HG03342 (cell line): ENCODE data around the gene ENTPD7.
"Not testable (repeated sequence)": the region's sequence is repeated elsewhere in the genome, so short reads cannot be mapped to it uniquely, and the experiment has no call there.

ENCODE experiments used
- ATAC-seq: cut with Tn5 transposase; IDR thresholded peaks from one replicate; pipeline ENCODE4 v1.9.1; 2021; ENCODE audit warnings: mild to moderate bottlenecking, moderate library complexity; ENCODE audit not compliant: unreplicated experiment

ENTPD7 gene

GRCh38 chr10:99659031-99659867, at the start of gene ENTPD7:
Gene ENTPD7 (plus strand): TSS chr10:99659509. CDS start chr10:99659957, 448 bp downstream.
- peak; percentile 99 for ATAC-seq

DNA sequence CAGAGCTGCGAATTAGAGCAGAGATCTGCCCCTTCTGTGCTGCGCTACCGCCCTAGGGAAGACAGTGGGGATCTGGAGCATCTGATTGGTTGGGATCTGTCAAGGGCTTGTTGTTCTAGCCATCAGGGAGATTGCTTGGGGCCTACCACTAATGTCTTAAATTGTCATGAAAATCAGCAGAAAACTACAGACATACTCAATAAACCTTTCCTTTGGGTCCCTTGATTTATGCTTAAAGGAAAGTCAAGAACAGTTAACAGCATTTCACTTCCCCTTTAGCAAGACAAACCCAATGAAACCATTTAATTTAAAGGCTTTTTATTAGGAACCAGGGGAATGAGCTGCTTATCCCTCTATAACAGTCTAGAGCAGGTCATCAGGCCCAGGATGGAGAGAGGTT, 49.1 kb upstream of the ENTPD7 start:
- no peak for ATAC-seq

GRCh38 chr10:99611326-99611725, 48.0 kb upstream of the ENTPD7 start:
- ATAC-seq = no peak

GRCh38 chr10:99612167-99612831, 47.0 kb upstream of the ENTPD7 start:
- ATAC-seq = no peak

GRCh38 chr10:99615426-99615825, 43.9 kb upstream of the ENTPD7 start:
- no peak for ATAC-seq

DNA sequence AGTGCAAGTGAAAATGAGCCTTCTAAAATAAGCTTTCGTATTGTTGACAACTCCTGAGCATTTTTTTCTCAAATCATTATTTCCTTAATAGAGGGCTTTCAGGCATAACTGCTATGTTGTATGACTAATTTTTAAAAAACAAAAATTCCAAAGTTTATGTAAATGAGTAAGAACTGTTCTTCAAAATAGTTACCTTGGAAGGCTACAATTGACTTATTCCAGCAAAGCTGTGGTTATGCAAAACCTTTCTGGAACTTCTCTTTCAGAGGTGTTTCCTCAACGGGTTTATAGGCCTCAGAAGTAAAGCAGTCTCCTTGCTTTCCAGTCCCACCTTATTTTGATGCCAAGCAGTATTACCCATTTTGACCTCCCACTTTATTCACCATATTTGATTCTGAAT, 41.6 kb upstream of the ENTPD7 start:
- ATAC-seq = no peak

DNA sequence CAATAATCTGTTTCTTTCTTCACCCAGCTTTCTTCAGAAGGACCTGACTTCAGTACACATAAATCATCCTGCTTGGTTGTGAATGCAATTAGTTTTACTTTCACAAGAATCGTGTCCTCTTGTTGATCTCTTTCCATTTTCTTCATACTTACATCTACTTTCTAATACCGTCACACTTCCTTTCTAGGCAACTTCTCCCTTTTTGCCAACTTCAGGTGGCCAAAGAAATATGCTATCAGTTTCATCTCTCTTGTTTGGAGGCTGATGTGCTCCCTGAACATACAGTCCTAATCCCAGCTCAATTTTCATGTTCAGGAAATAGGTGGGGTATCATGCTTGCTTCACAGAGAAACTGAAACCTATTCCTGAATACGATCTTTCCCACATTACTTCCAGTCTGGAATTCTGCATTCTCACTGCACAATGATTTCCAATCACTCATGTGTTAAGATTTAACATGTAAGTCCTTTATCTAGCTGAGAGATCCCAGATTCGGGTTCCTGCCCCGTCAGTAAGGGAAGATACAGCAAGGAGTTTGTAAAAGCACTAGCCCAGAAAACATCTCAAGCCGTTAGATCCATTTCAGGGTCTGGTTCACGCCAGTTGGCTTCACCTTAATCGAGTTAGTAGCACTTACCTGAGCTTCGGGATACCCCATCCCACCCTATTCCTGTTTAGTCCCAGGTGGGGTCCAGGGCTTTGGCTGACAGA, 40.1 kb upstream of the ENTPD7 start:
- no peak for ATAC-seq

- ATAC-seq = peak; percentile 76
Measured at GRCh38 chr10:99619851-99620710, 39.2 kb upstream of the ENTPD7 start, which contains the start of gene SLC25A28. Gene SLC25A28 (minus strand): TSS chr10:99620439. CDS start chr10:99620335, 104 bp downstream.

- peak; percentile 85 for ATAC-seq
Measured at GRCh38 chr10:99620711-99621453, 38.4 kb upstream of the ENTPD7 start.

GRCh38 chr10:99621454-99622251, 37.7 kb upstream of the ENTPD7 start:
- ATAC-seq = no peak

- ATAC-seq = no peak
Measured at GRCh38 chr10:99623919-99624318, 35.4 kb upstream of the ENTPD7 start.

DNA sequence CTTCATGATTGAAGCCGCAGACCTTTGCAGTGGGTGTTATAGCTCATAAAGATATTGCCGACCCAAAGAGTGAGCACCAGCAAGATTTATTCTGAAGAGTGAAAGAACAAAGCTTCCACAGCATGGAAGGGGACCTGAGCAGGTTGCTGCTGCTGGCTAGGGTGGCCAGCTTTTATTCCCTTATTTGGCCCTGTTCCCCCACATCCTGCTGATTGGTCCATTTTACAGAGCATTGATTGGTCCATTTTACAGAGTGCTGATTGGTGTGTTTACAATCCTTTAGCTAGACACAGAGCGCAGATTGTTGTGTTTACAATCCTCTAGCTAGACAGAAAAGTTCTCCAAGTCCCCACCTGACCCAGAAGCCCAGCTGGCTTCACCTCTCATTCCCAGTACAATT, 34.2 kb upstream of the ENTPD7 start:
- ATAC-seq = not testable (repeated sequence)

DNA sequence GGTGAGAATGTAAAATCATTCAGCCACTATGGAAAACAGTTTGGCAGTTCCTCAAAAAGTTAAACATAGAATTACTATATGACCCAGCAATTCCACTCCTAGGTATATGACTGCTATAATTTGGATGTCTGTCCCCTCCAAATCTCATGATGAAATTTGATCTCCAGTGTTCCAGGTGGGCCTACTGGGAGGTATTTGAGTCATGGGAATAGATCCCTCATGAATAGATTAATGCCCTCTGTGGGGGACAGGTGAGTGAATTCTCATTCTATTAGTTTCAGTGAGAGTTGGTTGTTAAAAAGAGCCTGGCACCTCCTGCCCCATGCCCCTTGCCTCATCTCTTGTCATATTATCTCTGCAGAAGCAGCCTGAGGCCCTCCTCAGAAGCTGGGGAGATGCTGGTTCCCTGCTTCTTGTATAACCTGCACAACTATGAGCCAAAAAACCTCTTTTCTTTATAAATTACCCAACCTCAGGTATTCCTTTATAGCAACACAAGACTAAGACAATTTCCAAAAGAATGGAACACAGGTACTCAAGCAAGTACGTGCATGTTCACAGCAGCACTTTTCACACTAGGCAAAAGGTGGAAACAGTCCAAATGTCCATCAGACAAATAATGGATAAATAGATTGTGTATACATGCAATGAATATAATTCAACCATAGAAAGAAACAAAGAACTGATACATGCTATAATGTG, 30.2 kb upstream of the ENTPD7 start:
- ATAC-seq = no peak

- ATAC-seq = no peak
Measured at GRCh38 chr10:99629625-99629978, 29.7 kb upstream of the ENTPD7 start.

- ATAC-seq = no peak
Measured at GRCh38 chr10:99630433-99630832, 28.9 kb upstream of the ENTPD7 start.

GRCh38 chr10:99630991-99631390, 28.3 kb upstream of the ENTPD7 start:
- ATAC-seq = no peak

GRCh38 chr10:99631496-99631895, 27.8 kb upstream of the ENTPD7 start:
- ATAC-seq = no peak

DNA sequence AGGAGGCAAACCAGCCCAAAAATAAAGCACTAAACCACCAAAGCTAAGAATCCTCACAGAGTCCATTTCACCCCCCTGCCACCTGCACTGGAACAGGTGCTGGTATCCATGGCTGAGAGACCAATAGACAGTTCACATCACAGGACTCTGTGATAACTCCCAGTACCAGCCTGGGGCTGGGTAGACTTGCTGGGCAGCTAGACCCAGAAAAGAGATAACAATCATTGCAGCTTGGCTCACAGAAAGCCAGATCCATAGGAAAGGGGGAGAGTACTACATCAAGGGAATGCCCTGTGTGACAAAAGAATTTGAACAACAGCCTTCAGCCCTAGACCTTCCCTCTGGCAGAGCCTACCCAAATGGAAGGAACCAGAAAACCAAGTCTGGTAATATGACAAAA, 25.5 kb upstream of the ENTPD7 start:
- no peak for ATAC-seq
